CD14-positive monocyte (primary cell): ENCODE data around the gene TGFBR1. TPM values are rescaled to one million over a fixed set of nuclear protein-coding genes. Genes with fewer than 3 reads are reported as not detected.

Source experiments
- DNase-seq, 3 donors: peaks; one replicate each; pipeline ENCODE4 v3.0.0-alpha.2; 2011 to 2022
- H2AFZ ChIP-seq: 2 replicates; pipeline ENCODE4 v1.6.0; 2012; ENCODE audit warnings: mild to moderate bottlenecking, low read depth, low read length, inconsistent platforms; ENCODE audit not compliant: insufficient read depth, poor library complexity, severe bottlenecking
- H3K27ac ChIP-seq, 2 donors: 1 replicate in 1 of 2; 2 replicates in 1 of 2; pipeline ENCODE4 v1.5.1; 2012 to 2013; ENCODE audit warnings: low read length in 2 of 2, control low read depth in 1 of 2, inconsistent platforms in 1 of 2, low read depth in 1 of 2, mild to moderate bottlenecking in 1 of 2
- H3K27me3 ChIP-seq, 2 donors: one replicate each; pipeline versions ENCODE4 v1.6.0 to v1.6.1; 2011 to 2013; ENCODE audit warnings: low read length in 2 of 2; ENCODE audit not compliant: control insufficient read depth in 2 of 2, insufficient read depth in 2 of 2
- H3K36me3 ChIP-seq, 2 donors: replicated peaks in 1 of 2; 1 replicate in 1 of 2; 2 replicates in 1 of 2; pipeline versions ENCODE4 v1.5.1 to v1.6.1; 2012 to 2013; ENCODE audit warnings: low read length in 2 of 2, control low read depth in 1 of 2, inconsistent platforms in 1 of 2, mild to moderate bottlenecking in 1 of 2; ENCODE audit not compliant: insufficient read depth in 2 of 2, control insufficient read depth in 1 of 2
- H3K4me1 ChIP-seq, 2 donors: 1 replicate in 1 of 2; 2 replicates in 1 of 2; pipeline versions ENCODE4 v1.5.1 to v1.6.1; 2012 to 2013; ENCODE audit warnings: low read length in 2 of 2, control low read depth in 1 of 2, inconsistent platforms in 1 of 2, mild to moderate bottlenecking in 1 of 2, moderate library complexity in 1 of 2; ENCODE audit not compliant: insufficient read depth in 2 of 2, control insufficient read depth in 1 of 2
- H3K4me2 ChIP-seq: replicated peaks from 2 replicates; pipeline ENCODE3; 2012; ENCODE audit warnings: low read length, moderate library complexity, mild to moderate bottlenecking; ENCODE audit not compliant: poor library complexity, severe bottlenecking; ENCODE audit errors: extremely low read depth
- H3K4me3 ChIP-seq, 3 experiments: fragments of 200-600 bp in 1 of 3; sonication (generic) in 1 of 3; replicated peaks in 1 of 3; 1 replicate in 2 of 3; 2 replicates in 1 of 3; pipeline ENCODE4 v1.5.1; 2011 to 2013; ENCODE audit warnings: low read length in 3 of 3, mild to moderate bottlenecking in 3 of 3, control low read depth in 2 of 3, low read depth in 2 of 3, inconsistent platforms in 1 of 3, moderate library complexity in 1 of 3
- H3K79me2 ChIP-seq: 2 replicates; pipeline ENCODE4 v1.6.0; 2012; ENCODE audit warnings: mild to moderate bottlenecking, control low read depth, inconsistent platforms, low read length, moderate library complexity; ENCODE audit not compliant: insufficient read depth
- H3K9ac ChIP-seq: 2 replicates; pipeline ENCODE4 v1.6.0; 2017; ENCODE audit warnings: low read length, mild to moderate bottlenecking; ENCODE audit not compliant: insufficient read depth, poor library complexity, severe bottlenecking
- H3K9me3 ChIP-seq, 2 donors: replicated peaks in 1 of 2; 1 replicate in 1 of 2; 2 replicates in 1 of 2; pipeline versions ENCODE4 v1.5.1 to v1.6.1; 2012 to 2013; ENCODE audit warnings: low read length in 2 of 2, control low read depth in 1 of 2; ENCODE audit not compliant: control insufficient read depth in 1 of 2, insufficient read depth in 1 of 2
- H4K20me1 ChIP-seq: 2 replicates; pipeline ENCODE4 v1.6.0; 2012; ENCODE audit warnings: mild to moderate bottlenecking, low read length, control low read depth, moderate library complexity; ENCODE audit not compliant: insufficient read depth
- H3K27ac Mint-ChIP-seq, 7 donors: one replicate each; pipeline ENCODE4 v1.8.0; 2020; ENCODE audit warnings: mild to moderate bottlenecking in 7 of 7, mixed read lengths in 7 of 7, moderate library complexity in 6 of 7, inconsistent platforms in 2 of 7
- H3K27me3 Mint-ChIP-seq, 3 donors: one replicate each; pipeline ENCODE4 v1.8.0; 2021 to 2022; ENCODE audit warnings: low read depth in 3 of 3, mild to moderate bottlenecking in 3 of 3, mixed read lengths in 3 of 3, moderate library complexity in 3 of 3, inconsistent platforms in 1 of 3
- H3K36me3 Mint-ChIP-seq, 2 donors: one replicate each; pipeline ENCODE4 v1.8.0; 2020; ENCODE audit warnings: mixed read lengths in 2 of 2, inconsistent platforms in 1 of 2, mild to moderate bottlenecking in 1 of 2
- H3K4me1 Mint-ChIP-seq: one replicate; pipeline ENCODE4 v1.8.0; 2020; ENCODE audit warnings: mild to moderate bottlenecking, mixed read lengths
- H3K4me3 Mint-ChIP-seq, 2 donors: one replicate each; pipeline ENCODE4 v1.8.0; 2020; ENCODE audit warnings: mild to moderate bottlenecking in 2 of 2, mixed read lengths in 2 of 2, moderate library complexity in 1 of 2
- H3K9me3 Mint-ChIP-seq, 7 donors: one replicate each; pipeline ENCODE4 v1.8.0; 2020 to 2022; ENCODE audit warnings: mixed read lengths in 7 of 7, mild to moderate bottlenecking in 6 of 7, moderate library complexity in 6 of 7, inconsistent platforms in 2 of 7
- CTCF ChIP-seq: fragments of 200-600 bp; IDR thresholded peaks from one replicate; pipeline ENCODE4 v1.8.0; 2022; ENCODE audit warnings: antibody characterized with exemption, mild to moderate bottlenecking
- WGBS: methylation state at CpG from one replicate; pipeline ENCODE4 v1.1.5; 2013; ENCODE audit warnings: missing lambda C conversion rate; ENCODE audit not compliant: insufficient coverage; 5-methylcytosine and 5-hydroxymethylcytosine counted together
- intact Hi-C, 2 donors: fragments of 100-400 bp; cut with micrococcal nuclease; formaldehyde crosslinking; loops; one replicate each; pipeline versions ENCODE4 v1.15.0 to v1.15.1; 2023
- polyA plus RNA-seq, 3 donors: library from polyadenylated mRNA; depleted of rRNA in 1 of 3; unstranded in 2 of 3; stranded (reverse) in 1 of 3; fragments of 300-500 nt in 2 of 3; fragments of >200 nt in 1 of 3; fragmentation: Illumina TruSeq in 2 of 3; gene quantifications; 1 replicate in 2 of 3; 2 replicates in 1 of 3; pipeline ENCODE4 v1.2.3, GENCODE V29; 2012 to 2021

Gene TGFBR1
- polyA plus RNA-seq, 3 donors, result 10.7 to 26.8 (median 25.0) TPM

GRCh38 chr9:99184475-99185347 lies 79.8 kb downstream of the TGFBR1 start:
- H3K4me1 Mint-ChIP-seq, result peaks cover 33% of the 10 kb centered on the region
- 61% methylated on average over 17 of the region's 29 CpGs for WGBS
- Histone ChIP-seq H3K27ac (no peak overlapping the region), H3K9me3 (no peaks in the 10 kb centered on the region), H3K9ac (no peak overlapping the region), H3K4me3 (peak overlapping the region in 1 of 3 experiments; percentile 41), H4K20me1 (no peaks in the 10 kb centered on the region), H2AFZ (peak overlapping the region; percentile 70), H3K36me3 (no peaks in the 10 kb centered on the region), H3K79me2 (no peaks in the 10 kb centered on the region), H3K4me1 (peaks cover 31 to 36% of the 10 kb centered on the region in 2 donors), H3K4me2 (peak overlapping the region; percentile 56), H3K27me3 (no peaks in the 10 kb centered on the region)
- peak; percentile 65 to 82 (median 73) for DNase-seq
- no peaks in the 10 kb centered on the region for H3K36me3 Mint-ChIP-seq
- peak overlapping the region; percentile 39 to 46 for H3K4me3 Mint-ChIP-seq
- H3K9me3 Mint-ChIP-seq, result no peaks in the 10 kb centered on the region
- TF ChIP-seq CTCF, result peak; percentile 94
- H3K27me3 Mint-ChIP-seq, result peaks cover 0 to 2% (median 0%) of the 10 kb centered on the region in 3 donors
- peak overlapping the region in 2 of 7 donors; percentile 63 to 64 for H3K27ac Mint-ChIP-seq
- intact Hi-C loops, result loop anchor here (2.0 to 10.0 kb wide), 4 partner anchors 820 to 1140 kb away; no protein-coding TSS in a partner anchor

GRCh38 chr9:99185348-99185632 lies 80.4 kb downstream of the TGFBR1 start:
- Histone ChIP-seq H3K4me3 (no peak overlapping the region), H3K27ac (no peak overlapping the region), H2AFZ (peak overlapping the region; percentile 70), H3K9me3 (no peaks in the 10 kb centered on the region), H3K9ac (no peak overlapping the region), H3K79me2 (no peaks in the 10 kb centered on the region), H3K4me1 (peaks cover 31 to 36% of the 10 kb centered on the region in 2 donors), H3K27me3 (no peaks in the 10 kb centered on the region), H3K36me3 (no peaks in the 10 kb centered on the region), H3K4me2 (no peak overlapping the region), H4K20me1 (no peaks in the 10 kb centered on the region)
- no peak for DNase-seq
- Mint-ChIP-seq H3K4me1 (peaks cover 33% of the 10 kb centered on the region), H3K27me3 (peaks cover 0 to 2% (median 0%) of the 10 kb centered on the region in 3 donors), H3K4me3 (no peak overlapping the region), H3K27ac (peak overlapping the region in 1 of 7 donors; percentile 14), H3K9me3 (no peaks in the 10 kb centered on the region), H3K36me3 (no peaks in the 10 kb centered on the region)
- intact Hi-C loops, result loop anchor here (2.0 to 10.0 kb wide), 3 partner anchors 820 to 1140 kb away; no protein-coding TSS in a partner anchor
- TF ChIP-seq CTCF, result no peak
- 100% methylated on average over 1 of the region's 5 CpGs for WGBS
